HG03097 (cell line): Measurements from ENCODE around the gene FAXDC2.
"Not testable (repeated sequence)": the region's sequence is repeated elsewhere in the genome, so short reads cannot be mapped to it uniquely, and the experiment has no call there.

Source experiments
- ATAC-seq: cut with Tn5 transposase; IDR thresholded peaks from one replicate; pipeline ENCODE4 v1.9.1; 2021; ENCODE audit not compliant: unreplicated experiment, low FRiP score

FAXDC2 gene

DNA sequence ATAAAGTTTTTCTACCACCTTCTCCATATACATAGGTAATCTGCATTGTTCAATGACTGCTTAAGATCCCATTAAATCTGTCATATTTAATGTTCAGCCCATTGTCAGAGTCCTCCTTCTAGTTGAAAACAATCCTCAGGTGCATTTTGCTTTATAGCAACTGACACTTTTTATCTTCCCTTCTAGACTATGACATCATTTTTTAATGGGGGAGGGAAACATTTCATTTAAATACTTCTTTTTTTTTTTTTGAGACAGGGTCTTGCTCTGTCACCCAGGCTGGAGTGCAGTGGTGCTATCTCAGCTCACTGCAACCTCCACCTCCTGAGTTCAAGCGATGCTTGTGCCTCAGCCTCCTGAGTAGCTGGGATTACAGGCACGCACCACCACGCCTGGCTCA lies 17.6 kb downstream of the FAXDC2 start:
- not testable (repeated sequence) for ATAC-seq

DNA sequence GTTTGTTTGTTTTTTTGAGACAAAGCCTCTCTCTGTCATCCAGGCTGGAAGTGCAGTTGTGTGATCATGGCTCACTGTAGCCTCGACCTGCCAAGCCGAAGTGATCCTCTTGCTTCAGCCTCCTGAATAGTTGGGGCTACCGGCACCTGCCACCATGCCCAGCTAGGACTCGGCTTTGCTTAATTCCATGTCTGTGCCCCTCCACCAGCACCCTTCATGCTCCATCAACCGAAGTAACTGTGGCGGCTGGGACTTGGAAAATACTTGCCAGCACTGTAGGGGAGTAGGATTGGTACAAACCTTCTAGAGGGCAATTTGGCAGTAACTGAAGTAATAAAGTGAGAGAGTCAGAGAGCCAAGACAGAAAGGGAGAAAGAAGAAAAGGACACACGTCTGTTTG lies 19.0 kb downstream of the FAXDC2 start:
- no peak for ATAC-seq

DNA sequence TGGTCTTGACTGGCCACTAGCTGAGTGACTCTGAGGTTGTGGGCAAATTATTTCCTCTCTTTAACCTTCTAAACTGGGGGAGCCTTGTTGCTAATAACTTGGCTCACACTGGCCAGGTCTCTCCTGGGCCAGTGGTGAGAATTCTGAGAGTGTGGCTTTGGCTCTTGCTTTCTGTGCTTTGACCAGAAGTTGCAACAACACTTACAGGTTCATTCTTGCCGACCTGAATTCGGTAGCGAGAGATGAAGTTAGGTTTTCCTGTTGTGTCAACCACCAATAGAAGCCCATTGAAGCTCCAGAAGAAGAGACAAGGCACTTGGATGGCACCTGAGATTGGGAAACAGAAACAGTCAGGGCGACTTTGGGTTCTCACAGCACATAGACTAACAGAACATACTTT lies 19.8 kb downstream of the FAXDC2 start:
- ATAC-seq = no peak

DNA sequence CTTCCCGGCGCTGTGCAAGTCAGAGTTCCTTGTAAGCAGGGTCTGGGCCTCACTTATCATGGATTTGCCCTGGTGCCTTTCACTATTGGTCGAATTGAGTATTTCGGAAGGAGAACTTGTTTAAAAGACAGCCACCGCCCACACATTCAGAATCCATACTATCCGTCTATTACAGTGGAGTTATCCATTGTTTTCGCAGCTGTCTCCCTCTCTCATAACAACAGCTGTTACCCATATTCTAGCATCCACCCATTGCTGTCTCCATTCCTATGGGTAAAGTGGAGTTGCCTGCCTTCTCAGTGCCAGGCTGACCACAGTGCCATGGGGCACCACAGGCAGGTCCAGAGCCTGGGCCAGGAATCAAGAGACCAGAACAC lies 20.2 kb downstream of the FAXDC2 start:
- ATAC-seq = no peak

- no peak for ATAC-seq
These were observed 20.7 kb downstream of the FAXDC2 start for GRCh38 chr5:154829589-154830218.

DNA sequence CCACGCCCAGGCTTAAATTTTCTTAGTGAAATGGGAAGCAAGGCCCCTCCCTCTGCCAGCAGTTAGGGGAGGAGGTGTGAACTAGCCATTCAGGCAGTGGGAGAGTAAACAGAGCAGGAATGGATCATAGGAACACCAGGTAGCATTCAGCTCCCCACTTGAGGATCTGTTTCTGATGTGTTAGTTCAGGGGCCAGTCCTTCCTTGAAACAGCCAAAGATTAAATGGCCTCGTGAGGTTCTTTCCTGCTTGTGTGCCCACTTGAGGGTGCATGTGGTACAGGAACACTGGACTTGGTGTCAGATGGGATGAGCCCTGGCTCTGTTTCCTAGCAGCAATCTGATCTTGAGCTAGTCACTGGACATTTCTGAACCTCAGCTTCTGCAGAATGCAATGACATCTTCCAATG lies 21.2 kb downstream of the FAXDC2 start:
- no peak for ATAC-seq

GRCh38 chr5:154824070-154824469 lies 26.3 kb downstream of the FAXDC2 start:
- no peak for ATAC-seq

DNA sequence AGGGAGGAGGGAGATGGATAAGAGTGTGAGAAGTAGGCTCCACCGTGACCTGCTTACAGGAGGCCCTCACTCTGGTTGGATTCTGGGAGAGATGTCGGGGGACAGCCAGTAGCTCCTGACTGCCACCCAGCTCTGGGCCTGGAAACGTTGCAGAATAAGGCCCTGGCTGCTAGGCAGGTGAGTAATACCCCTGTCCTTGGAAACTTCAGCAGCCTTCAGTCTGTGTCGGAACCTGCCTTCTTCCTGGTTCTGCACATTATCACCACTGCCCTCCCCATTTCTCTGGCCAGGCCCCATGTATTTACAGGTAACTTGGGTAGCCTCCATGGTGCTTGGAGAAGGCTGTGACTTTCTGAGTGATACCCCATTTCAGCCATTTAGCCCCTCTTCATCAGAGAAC lies 26.8 kb downstream of the FAXDC2 start:
- ATAC-seq = no peak

- not testable (repeated sequence) for ATAC-seq
These were observed 27.5 kb downstream of the FAXDC2 start for GRCh38 chr5:154822896-154823295.

DNA sequence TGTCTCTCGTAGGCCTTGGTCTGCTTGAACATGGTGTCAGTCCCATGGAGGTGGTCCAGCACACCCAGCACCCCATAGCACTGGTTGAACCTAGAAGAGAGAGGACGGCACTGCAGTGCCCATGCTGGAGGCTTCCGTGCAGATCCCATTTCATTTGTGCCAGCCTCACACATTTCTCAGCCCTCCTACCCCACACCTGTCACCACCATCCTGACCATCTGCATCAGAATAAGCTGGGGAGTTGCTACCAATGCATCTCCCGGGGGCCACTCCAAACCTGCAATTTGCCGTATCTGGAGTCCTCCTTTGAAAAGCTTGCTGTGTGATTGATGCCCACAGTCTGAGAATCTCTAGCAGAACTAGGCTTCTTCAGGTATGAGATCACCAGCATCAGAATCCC lies 30.0 kb downstream of the FAXDC2 start:
- ATAC-seq = no peak

GRCh38 chr5:154819546-154819945 lies 30.9 kb downstream of the FAXDC2 start:
- no peak for ATAC-seq

DNA sequence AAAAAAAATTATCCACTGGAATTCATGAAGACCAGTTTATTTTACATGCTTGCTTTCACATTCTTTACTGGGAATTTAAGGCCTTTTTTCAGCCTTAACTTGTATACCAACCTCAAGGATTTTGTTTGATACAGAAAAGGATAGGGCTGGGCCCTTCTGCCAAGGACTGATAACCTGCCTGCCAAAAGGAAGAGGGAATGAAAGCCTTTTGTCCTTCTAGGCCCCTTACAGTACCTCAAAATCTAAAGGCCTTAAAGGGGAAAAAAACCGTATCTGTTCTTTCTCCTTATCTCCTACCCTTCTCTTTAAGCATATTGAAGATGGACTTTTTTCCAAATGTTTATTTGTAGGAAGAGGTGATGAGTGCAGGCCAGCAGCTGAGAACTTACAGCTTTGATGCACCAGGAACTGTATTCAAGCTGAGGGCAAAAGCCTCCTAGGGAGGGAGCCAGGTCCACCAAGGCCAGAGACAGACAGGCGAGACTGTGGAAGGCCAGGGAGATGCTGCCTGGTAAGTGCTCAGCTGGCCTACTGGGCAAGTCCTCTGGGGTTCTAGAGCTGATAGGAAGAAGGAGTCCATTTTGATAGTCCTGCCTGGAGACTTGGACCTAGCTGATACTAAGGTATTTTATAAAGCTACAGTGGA lies 31.8 kb downstream of the FAXDC2 start:
- no peak for ATAC-seq

DNA sequence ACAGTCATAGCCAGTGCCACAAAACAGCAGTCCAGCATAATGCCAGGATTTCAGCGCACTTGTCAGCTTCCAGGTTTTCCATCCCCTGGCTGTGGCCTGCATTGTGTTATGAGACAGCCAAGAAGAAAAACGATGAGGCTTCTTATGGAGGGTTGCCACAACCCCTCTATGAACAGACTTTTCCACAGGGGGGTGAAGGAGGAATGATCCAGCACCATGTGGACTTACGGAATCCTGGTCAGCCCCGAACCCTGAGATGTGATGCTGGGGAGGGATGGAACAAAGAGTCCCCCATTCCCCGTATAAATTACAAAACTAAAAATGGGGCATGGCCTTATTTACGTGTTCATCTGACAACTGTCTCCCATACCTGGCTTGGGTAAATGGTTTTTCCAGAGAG lies 32.6 kb downstream of the FAXDC2 start:
- ATAC-seq = no peak

DNA sequence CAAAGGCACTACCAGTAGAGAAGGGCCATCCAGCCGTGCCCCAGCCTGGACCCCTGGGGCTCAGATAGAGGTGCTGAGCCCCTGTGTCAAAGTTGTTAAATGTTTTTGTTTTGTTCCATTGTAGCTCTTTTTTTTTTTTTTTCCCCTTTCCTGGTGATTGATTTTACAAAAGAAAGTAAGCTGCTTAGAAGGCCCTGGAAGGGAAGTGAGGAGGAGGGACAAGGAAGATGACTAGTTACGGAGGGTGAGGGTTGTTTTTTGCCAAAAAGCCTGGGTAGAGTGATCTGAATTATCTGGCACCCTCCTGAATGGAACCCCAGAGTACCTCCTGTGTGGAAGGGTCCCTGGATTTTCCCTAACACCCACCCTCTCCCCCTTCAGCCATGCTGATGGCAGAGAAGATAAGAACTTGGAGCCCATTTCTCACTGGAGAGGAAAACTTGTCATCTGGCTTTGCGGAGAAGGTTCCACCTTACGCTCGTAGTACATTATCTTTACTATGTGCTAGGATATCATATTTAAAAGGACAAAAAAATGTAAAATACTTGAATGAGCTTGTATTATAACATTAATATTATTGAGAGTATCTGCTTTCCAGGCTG lies 33.4 kb downstream of the FAXDC2 start:
- no peak for ATAC-seq

GRCh38 chr5:154815684-154816247 lies 34.6 kb downstream of the FAXDC2 start:
- no peak for ATAC-seq

GRCh38 chr5:154815025-154815424 lies 35.4 kb downstream of the FAXDC2 start:
- no peak for ATAC-seq

GRCh38 chr5:154813736-154814135 lies 36.7 kb downstream of the FAXDC2 start:
- no peak for ATAC-seq

GRCh38 chr5:154813158-154813557 lies 37.2 kb downstream of the FAXDC2 start:
- no peak for ATAC-seq

- ATAC-seq = no peak
These were observed 38.5 kb downstream of the FAXDC2 start for GRCh38 chr5:154811653-154812465.

DNA sequence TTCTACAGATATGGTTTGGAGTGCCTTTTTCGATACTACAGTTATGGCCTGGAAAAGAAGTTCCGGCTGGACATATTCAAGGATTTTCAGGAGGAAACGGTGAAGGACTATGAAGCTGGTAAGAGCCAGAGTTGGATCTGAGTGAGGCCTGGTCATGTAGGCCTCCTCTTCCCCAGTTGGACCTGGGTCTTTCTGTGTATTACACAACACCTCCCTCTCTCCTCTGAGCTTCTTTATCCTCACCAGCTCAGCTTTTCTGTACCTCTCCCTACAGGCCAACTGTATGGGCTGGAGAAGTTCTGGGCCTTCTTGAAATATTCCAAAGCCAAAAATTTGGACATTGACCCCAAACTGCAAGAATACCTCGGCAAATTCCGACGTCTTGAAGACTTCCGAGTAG lies 39.2 kb downstream of the FAXDC2 start:
- ATAC-seq = no peak

GRCh38 chr5:154806176-154806575 lies 44.2 kb downstream of the FAXDC2 start:
- ATAC-seq = no peak
